Jurkat, Clone E6-1 (cell line): ENCODE measurements around the gene ACAP1.

Experiments used
- DNase-seq: peaks from one replicate; pipeline ENCODE4 v3.0.0-alpha.2; 2011; ENCODE audit warnings: low read depth, low spot score
- H3K4me3 ChIP-seq: 2 replicates; pipeline ENCODE4 v1.5.1; 2011; ENCODE audit warnings: mild to moderate bottlenecking, low read length, control low read depth, moderate library complexity

The ACAP1 gene

DNA sequence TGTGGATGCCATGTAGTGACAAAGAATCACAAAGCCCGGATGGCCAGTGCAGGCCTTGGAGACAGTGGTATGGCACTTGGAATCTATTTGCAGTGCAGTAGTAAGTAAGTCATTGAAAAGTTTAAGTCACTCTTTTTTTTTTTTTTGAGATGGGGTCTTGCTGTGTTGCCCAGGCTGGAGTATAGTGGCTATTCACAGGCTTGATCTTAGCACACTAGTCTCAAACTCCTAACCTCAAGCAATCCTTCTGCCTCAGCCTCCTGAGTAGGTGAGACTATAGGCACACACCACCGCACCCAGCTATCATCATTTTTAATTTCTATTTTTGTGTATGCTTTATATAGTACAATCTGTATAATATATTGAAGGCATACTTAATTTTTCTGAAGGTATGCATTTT lies 62.3 kb downstream of the ACAP1 start:
- no peak for DNase-seq
- H3K4me3 ChIP-seq: no peak overlapping the region
